NCI-H1694 (cell line): ENCODE data around the gene NLGN1.
A peak's percentile ranks its signal among the peaks of the same experiment; 100 is the strongest.
"Not testable (repeated sequence)": the region's sequence is repeated elsewhere in the genome, so short reads cannot be mapped to it uniquely, and the experiment has no call there.

ENCODE experiments used
- DNase-seq: peaks from one replicate; lab custom pipeline; 2025; lab: John Stamatoyannopoulos, UW

The NLGN1 gene

GRCh38 chr3:174220775-174221554 lies 823.4 kb downstream of the NLGN1 start:
- no peak for DNase-seq

DNA sequence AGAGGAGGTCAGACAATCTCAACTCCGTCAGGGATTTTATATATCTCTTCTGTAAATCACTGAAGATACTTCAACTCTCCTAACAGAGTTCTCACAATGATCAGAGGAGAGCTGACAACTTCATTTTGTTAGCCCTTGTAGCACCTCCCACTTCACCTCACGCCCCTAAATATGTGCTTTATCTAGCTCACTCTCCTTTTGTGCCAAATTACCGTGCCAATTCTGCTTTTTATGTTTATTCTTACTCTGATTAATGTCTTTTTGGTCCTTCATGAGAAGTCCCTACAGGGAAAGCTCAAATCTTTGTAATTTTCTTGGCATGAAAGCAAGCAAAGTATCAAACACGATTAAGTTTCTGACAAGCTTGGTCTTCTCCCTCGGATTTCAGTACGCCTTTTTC lies 825.5 kb downstream of the NLGN1 start:
- no peak for DNase-seq

DNA sequence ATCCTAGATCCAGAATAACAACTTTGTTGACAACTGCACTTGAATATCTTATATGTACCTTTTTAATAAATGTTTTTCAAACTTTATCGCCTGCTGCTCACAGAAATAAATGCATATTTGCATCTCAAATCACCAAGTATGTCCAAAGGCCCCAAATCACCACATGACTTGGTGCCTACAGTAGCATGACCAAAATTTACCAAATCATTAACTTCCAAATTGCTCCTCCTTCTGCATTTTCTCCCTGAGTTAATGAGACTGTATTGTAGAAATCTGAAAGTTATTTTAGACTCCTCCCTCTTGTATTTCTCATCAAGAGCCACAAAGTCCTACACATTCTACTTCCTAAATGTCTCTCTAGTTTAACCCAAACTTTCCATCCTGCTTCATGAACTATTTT lies 826.1 kb downstream of the NLGN1 start:
- no peak for DNase-seq

DNA sequence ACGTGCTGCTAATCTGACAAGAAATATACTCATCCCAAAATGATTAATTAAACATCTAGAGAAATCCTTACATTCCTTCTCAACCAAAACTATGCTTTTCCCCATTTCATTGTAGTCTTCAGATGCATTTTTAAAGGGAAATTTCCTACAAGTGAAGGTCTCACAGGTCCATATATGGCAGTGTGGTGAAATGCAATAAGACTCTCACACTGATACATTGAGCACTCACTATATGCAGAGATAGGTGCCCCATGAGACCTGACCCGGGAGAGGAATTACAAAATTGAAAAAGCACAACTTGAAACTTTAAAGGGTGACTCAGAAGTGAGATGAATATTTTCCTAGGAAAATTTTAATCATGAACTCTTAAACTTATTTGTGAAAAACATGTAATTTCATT lies 832.4 kb downstream of the NLGN1 start:
- no peak for DNase-seq

DNA sequence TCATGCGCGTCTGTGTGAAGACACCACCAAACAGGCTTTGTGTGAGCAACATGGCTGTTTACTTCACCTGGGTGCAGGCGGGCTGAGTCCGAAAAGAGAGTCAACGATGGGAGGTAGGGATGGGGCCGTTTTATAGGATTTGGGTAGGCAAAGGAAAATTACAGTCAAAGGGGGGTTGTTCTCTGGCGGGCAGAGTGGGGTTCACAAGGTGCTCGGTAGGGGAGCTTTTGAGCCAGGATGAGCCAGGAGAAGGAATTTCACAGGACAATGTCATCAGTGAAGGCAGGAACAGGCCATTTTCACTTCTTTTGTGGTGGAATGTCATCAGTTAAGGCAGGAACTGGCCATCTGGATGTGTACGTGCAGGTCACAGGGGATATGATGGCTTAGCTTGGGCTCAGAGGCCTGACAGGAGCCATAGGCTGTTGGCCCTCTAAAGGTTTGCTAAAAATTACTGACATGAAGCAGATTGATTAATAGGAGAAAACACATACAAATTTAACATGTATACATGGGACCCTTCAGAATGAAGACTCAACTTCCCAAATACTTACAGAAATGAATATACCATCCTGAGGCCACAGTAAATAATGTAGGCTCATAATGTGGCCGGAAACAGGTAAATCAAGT lies 834.6 kb downstream of the NLGN1 start:
- not testable (repeated sequence) for DNase-seq

GRCh38 chr3:174232658-174233429 lies 835.3 kb downstream of the NLGN1 start:
- no peak for DNase-seq

DNA sequence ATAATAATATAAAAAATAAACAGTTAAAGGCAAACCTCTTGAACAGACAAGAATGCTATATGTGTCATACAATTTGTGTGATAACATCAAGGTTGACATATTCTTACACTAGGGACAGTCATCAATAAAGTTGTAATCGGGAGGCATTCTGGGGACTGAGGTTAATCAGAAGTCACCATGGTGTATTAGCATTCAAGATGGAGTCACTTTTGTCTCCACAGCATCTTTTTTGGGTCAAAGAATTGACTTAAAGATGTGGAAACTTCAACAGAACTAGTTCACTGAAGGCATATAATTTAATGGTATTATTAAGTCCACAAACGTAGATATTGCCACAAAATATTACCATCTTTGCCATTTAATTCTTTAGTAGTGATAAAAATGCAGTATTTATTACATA lies 836.0 kb downstream of the NLGN1 start:
- DNase-seq: no peak

DNA sequence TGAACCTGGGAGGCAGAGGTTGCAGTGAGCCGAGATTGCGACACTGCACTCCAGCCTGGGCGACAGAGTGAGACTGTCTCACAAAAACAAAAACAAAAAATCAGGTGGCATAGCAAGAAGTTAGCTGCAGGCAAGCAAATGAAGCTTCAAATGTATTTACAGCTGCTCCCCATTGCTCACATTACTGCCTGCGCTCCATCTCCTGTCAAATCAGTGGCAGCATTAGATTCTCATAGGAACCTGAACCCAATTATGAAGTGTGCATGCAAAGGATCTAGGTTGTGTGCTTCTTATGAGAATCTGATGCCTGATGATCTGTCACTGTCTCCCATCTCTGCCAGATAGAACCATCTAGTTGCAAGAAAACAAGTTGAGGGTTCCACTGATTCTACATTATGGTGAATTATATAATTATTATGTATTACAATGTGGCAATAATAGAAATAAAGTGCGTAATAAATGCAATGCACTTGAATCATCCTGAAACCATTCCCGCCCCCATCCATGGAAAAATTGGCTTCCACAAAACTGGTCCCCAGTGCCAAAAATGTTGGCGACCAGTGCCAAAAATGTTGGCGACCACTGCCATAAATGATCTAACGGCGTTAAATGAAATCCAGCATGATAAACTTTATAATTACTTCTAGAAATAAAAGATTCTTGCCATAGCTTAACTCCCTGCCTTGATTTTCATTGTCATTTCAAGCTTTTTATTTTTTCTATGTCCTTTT lies 844.9 kb downstream of the NLGN1 start:
- DNase-seq: no peak

DNA sequence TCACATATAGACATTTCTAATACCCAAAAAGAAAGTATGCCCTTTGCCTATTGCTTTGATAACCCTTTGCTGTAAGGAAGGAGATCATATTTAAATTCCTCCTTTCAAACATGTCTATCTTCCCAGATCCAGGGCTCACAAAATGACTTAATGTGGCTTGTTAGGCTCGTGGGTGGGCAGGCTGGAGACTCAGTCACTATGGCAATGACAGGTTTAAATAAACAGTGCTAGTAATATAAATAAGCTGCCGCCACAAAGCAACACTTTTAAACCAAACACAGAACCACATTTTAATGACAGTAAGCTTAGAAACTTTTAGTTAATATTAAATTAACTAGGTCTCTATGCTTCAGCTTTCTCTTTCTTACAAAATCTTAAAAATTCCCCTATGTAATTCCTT lies 845.6 kb downstream of the NLGN1 start:
- no peak for DNase-seq

- DNase-seq: peak; percentile 40
Observed at GRCh38 chr3:174247687-174248152, 850.2 kb downstream of the NLGN1 start.

- DNase-seq: no peak
Observed at GRCh38 chr3:174251681-174252080, 854.1 kb downstream of the NLGN1 start.

GRCh38 chr3:174253196-174253823 lies 855.8 kb downstream of the NLGN1 start:
- peak; percentile 91 for DNase-seq

- no peak for DNase-seq
Observed at GRCh38 chr3:174253940-174254339, 856.4 kb downstream of the NLGN1 start.

DNA sequence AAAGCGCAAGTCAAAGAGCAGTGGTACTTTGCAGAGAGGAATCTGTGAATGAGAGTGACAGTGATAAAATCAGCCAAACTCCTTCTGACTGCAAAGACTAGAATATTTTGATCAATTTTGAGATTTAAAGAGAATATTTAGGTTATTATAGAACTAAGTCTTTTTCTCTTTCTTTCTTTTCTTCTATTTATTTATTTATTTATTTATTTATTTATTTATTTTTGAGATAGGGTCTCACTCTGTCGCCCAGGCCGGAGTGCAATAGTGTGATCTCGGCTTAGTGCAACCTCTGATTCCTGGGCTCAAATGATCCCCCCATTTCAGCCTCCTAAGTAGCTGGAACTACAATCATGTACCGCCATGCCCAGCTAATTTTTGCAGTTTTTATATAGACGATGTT lies 857.9 kb downstream of the NLGN1 start:
- no peak for DNase-seq

GRCh38 chr3:174266476-174266875 lies 868.9 kb downstream of the NLGN1 start:
- no peak for DNase-seq

GRCh38 chr3:174268061-174268460 lies 870.5 kb downstream of the NLGN1 start:
- DNase-seq: no peak

GRCh38 chr3:174268586-174268985 lies 871.0 kb downstream of the NLGN1 start:
- DNase-seq: no peak

DNA sequence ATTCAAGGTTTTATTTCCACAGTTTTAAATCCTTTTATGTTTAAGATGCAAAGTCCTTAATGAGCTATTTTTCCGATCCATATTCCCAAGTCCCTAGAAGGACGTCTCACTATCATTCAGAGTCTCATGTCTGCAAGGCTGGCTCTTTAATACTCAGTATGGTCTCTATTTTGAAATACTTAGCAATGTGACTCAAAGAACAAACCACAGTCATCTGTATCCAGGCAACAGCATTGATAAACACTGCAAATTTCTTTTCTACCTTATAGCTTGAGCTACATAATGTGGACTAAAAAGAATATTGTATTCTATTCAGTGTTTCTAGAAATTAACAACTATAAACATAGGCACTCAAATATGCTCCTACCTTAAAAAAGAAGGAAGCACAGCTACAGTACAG lies 873.3 kb downstream of the NLGN1 start:
- no peak for DNase-seq

GRCh38 chr3:174275336-174275735 lies 877.8 kb downstream of the NLGN1 start:
- no peak for DNase-seq

- no peak for DNase-seq
Observed at GRCh38 chr3:174276826-174277225, 879.3 kb downstream of the NLGN1 start.

DNA sequence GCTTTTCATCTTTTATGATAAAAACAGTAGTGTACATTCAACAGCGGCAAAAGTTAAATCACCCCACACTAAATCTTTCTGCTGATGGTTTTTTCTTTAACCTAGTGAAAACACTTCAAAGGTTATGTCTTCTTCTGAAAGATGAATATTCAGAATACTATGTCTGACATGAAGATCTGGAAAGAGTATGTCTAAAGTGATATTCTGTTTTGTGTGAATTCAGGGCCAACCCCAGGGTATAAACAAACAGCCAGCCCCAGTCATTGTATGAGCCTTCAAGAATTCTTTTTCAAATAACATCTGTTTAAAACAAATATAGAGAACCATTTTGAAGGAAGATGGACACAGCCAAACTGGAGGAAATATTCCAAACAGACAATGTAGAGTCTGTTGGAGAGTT lies 880.5 kb downstream of the NLGN1 start:
- no peak for DNase-seq

GRCh38 chr3:174280186-174280585 lies 882.6 kb downstream of the NLGN1 start:
- DNase-seq: no peak
